IMR-90 (cell line): ENCODE data around the gene TMEM161B.

Experiments used
- BHLHE40 ChIP-seq: fragments of 150-350 bp; IDR thresholded peaks from 2 replicates; pipeline ENCODE4 v1.6.1; 2016; ENCODE audit warnings: mild to moderate bottlenecking, low read depth, low read length
- CHD1 ChIP-seq: IDR thresholded peaks from 2 replicates; pipeline ENCODE4 v1.6.1; 2012; ENCODE audit warnings: low read depth, low read length, improper control_type of control experiment
- FOS ChIP-seq: fragments of 150-350 bp; IDR thresholded peaks from 2 replicates; pipeline ENCODE4 v1.6.1; 2016; ENCODE audit warnings: low read depth, low read length
- MAZ ChIP-seq: IDR thresholded peaks from 2 replicates; pipeline ENCODE4 v1.6.1; 2012; ENCODE audit warnings: low read depth, mild to moderate bottlenecking, low read length, improper control_type of control experiment, moderate library complexity, borderline replicate concordance
- MXI1 ChIP-seq: IDR thresholded peaks from 2 replicates; pipeline ENCODE4 v1.6.1; 2012; ENCODE audit warnings: low read depth, mild to moderate bottlenecking, low read length, moderate library complexity, borderline replicate concordance
- POLR2A ChIP-seq: IDR thresholded peaks from 2 replicates; pipeline ENCODE4 v1.6.1; 2012; ENCODE audit warnings: mild to moderate bottlenecking, low read depth, low read length
- RAD21 ChIP-seq: IDR thresholded peaks from 2 replicates; pipeline ENCODE4 v1.6.1; 2012; ENCODE audit warnings: low read length, improper control_type of control experiment
- RFX5 ChIP-seq: IDR thresholded peaks from 2 replicates; pipeline ENCODE4 v1.8.0; 2012; ENCODE audit warnings: low read depth, mild to moderate bottlenecking, low read length, moderate library complexity
- SMC3 ChIP-seq: fragments of 150-350 bp; IDR thresholded peaks from 2 replicates; pipeline ENCODE4 v1.6.1; 2016; ENCODE audit warnings: low read depth, mild to moderate bottlenecking, antibody characterized with exemption, low read length, moderate library complexity
- TF ChIP-seq, protein P1 (sequence below): conservative IDR thresholded peaks from 2 replicates; pipeline ENCODE4 v1.5.1; 2012; ENCODE audit warnings: mild to moderate bottlenecking, low read depth, low read length, improper control_type of control experiment
- TF ChIP-seq, protein P2 (sequence below): fragments of 150-350 bp; IDR thresholded peaks from 2 replicates; pipeline ENCODE4 v1.6.1; 2016; ENCODE audit warnings: low read depth, mild to moderate bottlenecking, low read length, moderate library complexity, borderline replicate concordance

DNA sequence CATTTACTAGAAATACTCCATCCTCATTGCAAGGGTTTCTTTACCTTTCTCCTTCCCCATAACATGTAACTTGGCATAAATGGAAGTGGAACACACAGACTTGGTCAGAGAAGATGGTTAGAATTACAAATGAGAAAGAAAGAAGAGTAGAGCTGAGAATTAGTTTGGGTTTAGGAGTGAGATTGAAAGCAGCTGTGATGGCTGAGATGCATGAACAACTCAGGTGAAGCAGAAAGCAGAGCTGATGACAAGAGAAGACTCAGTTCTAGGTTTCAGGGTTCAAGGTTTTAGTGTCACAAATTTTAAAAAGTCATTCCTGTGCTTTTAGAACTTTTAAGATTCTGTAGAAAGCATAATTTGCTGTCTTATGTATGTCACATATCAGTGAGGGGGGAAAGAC lies 54.0 kb downstream of the TMEM161B start:
- TF ChIP-seq, protein P1, sequence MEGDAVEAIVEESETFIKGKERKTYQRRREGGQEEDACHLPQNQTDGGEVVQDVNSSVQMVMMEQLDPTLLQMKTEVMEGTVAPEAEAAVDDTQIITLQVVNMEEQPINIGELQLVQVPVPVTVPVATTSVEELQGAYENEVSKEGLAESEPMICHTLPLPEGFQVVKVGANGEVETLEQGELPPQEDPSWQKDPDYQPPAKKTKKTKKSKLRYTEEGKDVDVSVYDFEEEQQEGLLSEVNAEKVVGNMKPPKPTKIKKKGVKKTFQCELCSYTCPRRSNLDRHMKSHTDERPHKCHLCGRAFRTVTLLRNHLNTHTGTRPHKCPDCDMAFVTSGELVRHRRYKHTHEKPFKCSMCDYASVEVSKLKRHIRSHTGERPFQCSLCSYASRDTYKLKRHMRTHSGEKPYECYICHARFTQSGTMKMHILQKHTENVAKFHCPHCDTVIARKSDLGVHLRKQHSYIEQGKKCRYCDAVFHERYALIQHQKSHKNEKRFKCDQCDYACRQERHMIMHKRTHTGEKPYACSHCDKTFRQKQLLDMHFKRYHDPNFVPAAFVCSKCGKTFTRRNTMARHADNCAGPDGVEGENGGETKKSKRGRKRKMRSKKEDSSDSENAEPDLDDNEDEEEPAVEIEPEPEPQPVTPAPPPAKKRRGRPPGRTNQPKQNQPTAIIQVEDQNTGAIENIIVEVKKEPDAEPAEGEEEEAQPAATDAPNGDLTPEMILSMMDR = no peak
- no peak for TF ChIP-seq MXI1
- TF ChIP-seq POLR2A = no peak
- no peak for TF ChIP-seq BHLHE40
- no peak for TF ChIP-seq RAD21
- TF ChIP-seq SMC3 = no peak
- TF ChIP-seq, protein P2, sequence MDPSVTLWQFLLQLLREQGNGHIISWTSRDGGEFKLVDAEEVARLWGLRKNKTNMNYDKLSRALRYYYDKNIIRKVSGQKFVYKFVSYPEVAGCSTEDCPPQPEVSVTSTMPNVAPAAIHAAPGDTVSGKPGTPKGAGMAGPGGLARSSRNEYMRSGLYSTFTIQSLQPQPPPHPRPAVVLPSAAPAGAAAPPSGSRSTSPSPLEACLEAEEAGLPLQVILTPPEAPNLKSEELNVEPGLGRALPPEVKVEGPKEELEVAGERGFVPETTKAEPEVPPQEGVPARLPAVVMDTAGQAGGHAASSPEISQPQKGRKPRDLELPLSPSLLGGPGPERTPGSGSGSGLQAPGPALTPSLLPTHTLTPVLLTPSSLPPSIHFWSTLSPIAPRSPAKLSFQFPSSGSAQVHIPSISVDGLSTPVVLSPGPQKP = no peak
- TF ChIP-seq FOS = no peak
- no peak for TF ChIP-seq CHD1
- no peak for TF ChIP-seq MAZ
- TF ChIP-seq RFX5 = no peak
